SK-MEL-5 (cell line): Measurements from ENCODE around the gene EFTUD2. TPM values are rescaled to one million over a fixed set of nuclear protein-coding genes. Genes with fewer than 3 reads are reported as not detected.

Experiments
- DNase-seq: peaks from one replicate; pipeline ENCODE4 v3.0.0-alpha.2; 2016; ENCODE audit warnings: low read depth, low spot score
- in situ Hi-C: cut with HindIII; loops from 2 replicates; pipeline ENCODE4 v1.10.0; 2016; ENCODE audit warnings: low sequenced_read_pairs, high pct_unique_total_duplicates, low pct_unique_long_range_greater_than_20kb
- total RNA-seq: library from RNA; depleted of rRNA; stranded (reverse); fragments of >200 nt; shearing (Covaris generic); gene quantifications from 2 replicates; pipeline ENCODE4 v1.2.3, GENCODE V29; 2014

Gene EFTUD2
- total RNA-seq, 1 experiment from 2014 or later, result 117 TPM

DNA sequence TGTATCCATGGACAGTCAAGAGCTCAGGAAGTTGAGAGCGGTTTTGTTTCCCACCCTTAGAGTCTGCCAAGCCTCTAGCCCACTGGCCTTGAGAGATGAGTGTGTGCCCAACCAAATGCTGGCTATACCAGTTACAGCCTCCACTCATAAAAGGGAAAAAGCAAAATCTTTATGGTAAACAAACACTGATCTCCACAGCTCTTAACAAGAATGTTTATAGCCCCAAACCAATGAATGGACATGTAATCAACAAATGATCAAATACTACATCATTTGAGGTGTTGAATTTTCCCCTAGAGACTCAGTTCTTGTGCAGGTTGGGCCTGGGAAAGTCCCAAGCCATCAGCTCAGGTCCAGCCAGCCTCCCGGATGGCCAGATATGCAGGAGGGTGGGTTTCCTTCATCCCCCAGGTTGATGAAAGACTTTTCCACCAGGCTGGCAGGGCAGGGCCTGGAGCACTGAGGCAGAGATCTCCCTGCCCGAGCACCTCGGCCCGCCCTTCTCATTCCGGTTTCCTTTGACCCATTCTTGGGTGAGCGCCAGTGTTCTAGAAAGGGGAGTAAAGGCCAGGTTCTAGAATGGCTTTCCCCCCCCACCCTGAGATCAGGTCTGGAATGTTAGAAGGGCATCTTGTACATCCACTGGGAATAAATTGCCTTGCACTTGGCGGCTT lies 3.9 kb upstream of the EFTUD2 start:
- in situ Hi-C loops, result no loop called here
- no peak for DNase-seq

DNA sequence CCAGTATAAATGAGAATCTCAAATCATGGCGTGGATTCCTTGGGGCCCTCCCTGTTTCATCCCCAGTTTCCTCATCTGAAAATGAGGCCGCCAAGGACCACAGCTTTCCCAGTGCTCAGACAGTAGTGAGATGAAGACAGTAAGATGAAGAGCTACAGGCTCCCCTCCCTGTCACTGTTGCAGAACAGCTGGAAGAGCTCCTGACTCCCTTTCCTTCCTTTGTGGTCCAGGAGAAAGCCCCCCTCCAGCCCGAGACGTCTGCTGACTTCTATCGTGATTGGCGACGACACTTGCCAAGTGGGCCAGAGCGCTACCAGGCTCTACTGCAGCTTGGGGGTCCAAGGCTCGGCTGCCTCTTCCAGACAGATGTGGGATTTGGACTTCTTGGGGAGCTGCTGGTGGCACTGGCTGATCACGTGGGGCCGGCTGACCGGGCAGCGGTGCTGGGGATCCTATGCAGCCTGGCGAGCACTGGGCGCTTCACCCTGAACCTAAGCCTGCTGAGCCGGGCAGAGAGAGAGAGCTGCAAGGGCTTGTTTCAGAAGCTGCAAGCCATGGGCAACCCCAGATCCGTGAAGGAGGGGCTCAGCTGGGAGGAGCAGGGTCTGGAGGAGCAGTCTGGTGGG lies 3.0 kb upstream of the EFTUD2 start:
- in situ Hi-C loops, result no loop called here
- DNase-seq, result no peak

DNA sequence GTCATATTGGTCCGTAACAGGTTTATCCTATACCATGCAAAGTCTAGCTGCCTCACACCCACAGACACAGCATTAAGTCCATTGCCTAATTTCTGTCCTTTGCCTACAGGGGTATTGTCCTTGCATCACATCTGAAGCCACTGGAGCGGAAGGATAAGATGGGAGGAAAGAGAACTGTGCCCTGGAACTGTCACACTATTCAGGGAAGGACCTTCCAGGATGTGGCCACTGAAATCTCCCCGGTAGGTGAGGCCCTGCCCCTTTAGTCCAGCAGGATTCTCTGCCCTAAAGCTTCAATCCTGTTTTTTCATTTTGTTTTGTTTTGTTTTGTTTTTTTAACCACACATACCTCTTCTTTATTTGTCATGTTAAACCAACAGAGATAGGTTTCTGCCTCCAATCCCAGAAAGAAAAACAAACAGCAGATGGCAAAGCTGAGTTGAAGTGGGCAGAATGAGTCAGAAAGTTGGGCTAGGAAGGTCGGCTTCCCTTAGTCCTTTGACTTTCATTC lies 2.2 kb upstream of the EFTUD2 start:
- DNase-seq, result peak; percentile 6
- in situ Hi-C loops, result no loop called here

DNA sequence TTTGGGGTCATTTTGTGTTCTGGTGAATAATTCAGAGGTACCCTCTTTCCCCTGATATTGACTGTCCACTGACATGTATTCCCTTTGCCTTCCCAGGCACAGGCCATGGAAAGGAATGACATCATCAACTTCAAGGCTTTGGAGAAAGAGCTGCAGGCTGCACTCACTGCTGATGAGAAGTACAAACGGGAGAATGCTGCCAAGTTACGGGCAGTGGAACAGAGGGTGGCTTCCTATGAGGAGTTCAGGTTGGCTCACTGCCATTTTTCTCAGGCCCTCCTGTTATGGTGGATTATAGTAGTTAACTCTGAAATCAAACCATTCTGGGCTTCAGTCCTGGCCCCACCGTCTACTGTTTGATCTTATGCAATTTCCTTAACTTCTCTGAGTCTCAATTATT lies 1.6 kb upstream of the EFTUD2 start:
- peak; percentile 48 for DNase-seq
- in situ Hi-C loops, result no loop called here

DNA sequence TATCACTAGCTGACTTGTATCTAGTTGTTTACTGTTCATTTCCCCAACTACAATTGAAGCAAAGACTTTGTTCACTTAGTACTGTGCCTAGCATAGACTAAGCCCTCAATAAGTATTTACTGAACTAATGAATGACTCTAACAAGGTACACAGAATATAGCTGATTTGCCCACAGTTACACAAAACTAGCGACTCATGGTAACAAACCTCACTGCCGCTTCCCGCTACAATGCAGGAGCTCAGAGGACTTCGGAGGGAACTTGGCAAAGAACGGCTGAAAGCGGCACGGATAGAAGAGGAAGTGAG lies 524 bp downstream of the EFTUD2 start:
- in situ Hi-C loops, result no loop called here
- DNase-seq, result no peak

DNA sequence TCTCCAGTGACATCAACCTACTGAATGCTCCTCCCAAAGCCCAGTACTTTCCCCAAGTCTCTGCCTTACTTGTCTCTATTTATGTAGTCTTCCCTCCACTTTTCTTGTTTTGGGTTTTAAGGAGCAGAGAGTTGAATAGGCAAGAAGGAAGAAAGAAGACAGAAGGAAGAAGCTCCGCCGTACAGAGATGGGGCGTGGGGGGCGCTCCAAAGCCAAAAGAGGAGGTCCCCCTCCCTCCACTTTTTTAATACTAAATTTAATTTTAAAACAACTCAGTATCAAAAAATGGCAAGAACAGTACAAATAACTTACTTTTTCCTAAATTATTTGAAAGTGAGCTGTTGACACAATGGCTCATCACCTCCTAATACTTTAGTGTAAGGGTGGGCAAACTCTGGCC lies 4.6 kb downstream of the EFTUD2 start:
- no peak for DNase-seq
- in situ Hi-C loops, result no loop called here

DNA sequence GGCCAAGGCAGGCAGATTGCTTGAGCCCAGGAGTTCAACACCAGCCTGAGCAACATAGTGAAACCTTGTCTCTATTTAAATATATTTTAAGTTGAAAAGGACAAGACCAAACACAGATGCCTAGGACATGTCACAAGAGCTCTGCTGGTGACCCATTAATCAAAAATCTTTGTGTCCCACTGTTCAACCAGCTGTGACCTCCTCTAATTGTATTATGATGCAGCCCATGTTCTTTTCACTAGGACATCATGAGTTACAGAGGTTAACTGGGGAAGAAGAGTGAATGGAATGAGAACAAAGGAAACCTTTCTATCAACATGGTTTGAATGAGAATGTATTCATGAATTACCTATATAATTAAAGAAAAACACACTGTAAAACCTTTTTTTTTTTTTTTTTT lies 7.0 kb downstream of the EFTUD2 start:
- in situ Hi-C loops, result no loop called here
- DNase-seq, result no peak

DNA sequence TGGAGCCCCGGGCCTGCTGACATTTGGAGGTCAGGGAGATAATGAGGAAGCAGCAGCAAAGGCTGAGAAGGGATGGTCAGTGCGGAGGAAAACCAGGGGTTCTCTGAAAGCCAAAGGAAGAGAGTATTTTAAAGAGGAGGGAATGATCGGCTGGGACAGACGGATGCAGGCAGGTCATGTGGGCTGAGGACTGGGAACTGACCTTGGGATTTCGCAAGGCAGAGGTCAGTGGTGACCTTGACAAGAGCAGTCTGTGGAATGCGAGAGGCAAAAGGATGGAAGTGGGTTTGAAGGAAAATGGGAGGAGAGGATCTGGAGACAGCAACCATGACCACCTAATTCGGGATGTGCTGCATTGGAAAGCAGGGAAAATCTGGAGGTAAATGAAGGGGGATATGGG lies 10.2 kb downstream of the EFTUD2 start:
- no peak for DNase-seq

DNA sequence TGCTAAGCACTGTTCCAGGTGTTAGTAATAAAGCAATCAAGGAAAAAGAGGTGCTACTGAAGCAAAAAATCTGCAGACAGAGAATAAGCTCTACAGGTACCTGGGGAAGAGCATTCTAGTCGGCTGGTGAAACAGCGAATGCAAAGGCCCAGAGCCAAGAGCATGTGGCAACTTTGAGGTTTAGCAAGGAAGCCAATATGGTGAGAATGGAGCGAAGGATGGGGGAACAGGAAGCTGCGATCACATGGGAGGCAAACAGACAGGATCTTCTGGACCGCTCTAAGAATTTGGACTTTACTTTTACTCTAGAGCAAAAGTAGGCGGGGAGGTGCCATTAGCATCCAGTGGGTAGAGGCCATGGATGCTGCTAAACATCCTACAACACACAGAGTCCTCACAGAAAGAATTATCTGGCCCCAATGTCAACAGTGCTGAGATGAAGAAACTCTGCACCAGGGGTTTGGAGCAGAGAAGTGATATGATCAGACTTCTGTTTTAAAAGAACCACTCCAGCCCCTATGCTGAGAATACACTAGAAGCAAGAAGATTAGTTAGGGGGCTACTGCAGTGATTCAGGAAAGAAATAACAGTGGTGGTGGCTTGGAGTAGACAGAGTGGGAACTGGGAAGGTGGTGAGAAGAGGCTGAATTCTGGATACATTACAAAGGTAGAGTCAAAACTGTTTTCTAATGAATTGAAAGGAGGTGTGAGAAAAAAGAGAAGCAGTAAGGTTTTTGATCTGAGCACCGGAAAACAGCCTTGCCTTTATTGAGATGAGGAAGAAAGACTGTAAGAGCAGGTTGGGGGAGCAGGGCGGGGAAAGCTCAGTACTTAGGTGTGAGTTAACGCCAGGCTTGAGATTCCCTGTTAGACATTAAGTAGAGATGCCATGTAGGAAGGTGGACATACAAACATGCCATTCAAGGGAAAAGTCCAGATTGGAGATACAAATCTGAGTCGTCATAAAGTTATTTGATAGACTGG lies 11.0 kb downstream of the EFTUD2 start:
- DNase-seq, result no peak
- in situ Hi-C loops, result no loop called here

More for the DNA sequence above, 10.2 kb downstream of the EFTUD2 start:
- in situ Hi-C loops, result no loop called here

DNA sequence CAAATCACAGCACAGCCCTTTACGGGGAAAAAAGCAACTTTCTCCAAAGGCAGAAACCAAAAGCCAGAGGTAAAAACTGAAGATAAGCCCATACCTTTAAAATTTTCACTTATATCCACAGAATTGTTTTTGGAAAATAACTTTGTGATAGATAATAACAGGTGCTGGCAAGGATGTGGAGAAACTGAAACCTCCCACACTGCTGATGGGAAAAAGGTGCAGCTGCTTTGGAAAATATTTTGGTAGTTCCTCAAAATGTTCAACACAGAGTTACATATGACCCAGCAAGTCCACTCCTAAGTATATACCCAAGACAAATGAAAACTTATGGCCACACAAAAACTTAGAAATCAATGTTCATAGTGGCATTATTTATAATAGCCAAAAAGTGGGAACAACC lies 12.2 kb downstream of the EFTUD2 start:
- in situ Hi-C loops, result no loop called here
- no peak for DNase-seq

DNA sequence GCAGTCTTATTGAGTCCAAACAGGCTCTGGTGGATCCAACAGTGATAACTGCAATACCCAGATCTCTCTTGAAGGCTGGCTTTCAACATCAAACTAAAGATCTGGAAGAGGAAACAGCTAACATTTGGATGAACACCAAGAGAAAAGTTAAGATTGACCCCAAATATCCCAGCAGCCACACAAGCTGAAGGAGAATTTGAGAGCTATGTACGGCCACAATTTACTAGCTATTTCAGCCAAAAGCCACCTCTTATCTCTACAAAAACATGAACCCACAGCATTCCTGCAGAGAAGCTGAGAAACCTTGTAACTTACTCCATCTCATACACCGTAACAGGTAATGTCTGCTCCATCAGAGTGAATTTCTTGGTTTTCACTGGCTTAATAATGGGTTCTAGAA lies 14.3 kb downstream of the EFTUD2 start:
- in situ Hi-C loops, result no loop called here
- no peak for DNase-seq

DNA sequence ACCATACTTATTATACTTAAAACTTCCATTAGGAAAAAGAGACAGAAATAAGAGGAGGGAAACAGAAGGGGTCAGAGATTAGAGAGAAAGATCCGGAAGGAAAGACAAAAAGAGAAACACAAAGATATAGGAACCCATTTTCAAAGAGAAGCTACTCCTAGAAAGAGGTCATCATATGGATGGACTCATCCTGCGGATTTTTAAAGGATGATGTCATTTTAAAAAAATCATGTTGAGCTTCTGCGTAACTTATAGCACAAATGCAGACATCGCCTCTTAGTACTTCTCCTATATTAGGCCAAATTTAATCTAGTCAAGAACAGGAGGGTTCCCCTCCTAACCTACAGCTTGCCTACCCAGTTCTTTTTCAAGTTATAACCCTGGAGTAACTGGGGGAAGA lies 18.1 kb downstream of the EFTUD2 start:
- DNase-seq, result no peak
- in situ Hi-C loops, result no loop called here

DNA sequence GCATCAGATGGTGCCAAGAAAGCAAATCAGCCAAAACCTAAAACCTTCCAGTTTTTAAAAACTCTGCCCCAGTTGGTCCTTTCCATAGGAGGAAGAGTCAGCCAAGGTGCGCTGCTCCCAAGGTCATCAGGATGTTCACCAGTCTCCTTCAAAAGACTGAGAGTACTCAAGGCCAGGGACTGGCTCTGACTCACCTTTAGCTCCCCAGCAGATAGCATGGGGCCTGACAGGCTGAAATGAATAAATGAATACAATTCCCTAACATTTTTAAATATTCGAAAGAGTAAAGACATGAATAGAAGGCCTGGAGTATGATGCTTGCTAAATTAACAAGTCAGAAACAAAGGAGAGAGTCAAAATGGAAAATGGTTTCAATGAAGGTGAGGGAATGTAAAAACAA lies 19.2 kb downstream of the EFTUD2 start:
- in situ Hi-C loops, result no loop called here

DNA sequence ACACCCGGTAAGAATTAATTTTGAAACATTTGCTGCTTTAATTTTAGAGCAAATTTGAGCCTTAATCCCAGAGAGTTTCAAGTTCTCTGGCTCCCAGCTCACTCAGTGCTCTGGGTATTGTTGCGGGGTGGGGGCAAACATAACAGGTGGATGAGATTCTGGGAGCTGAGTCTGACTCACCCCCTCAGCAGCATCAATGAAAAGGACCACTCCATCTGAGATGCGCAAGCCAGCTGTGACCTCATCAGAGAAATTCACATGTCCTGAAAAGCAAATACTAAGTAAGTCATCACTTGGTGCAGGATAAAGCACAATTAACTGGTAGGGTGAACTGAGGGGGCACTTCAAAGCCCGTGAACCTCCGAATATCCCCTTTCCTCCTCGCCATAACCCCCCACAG lies 19.9 kb downstream of the EFTUD2 start:
- in situ Hi-C loops, result no loop called here
- DNase-seq, result no peak

More for the DNA sequence above, 19.2 kb downstream of the EFTUD2 start:
- DNase-seq, result no peak

DNA sequence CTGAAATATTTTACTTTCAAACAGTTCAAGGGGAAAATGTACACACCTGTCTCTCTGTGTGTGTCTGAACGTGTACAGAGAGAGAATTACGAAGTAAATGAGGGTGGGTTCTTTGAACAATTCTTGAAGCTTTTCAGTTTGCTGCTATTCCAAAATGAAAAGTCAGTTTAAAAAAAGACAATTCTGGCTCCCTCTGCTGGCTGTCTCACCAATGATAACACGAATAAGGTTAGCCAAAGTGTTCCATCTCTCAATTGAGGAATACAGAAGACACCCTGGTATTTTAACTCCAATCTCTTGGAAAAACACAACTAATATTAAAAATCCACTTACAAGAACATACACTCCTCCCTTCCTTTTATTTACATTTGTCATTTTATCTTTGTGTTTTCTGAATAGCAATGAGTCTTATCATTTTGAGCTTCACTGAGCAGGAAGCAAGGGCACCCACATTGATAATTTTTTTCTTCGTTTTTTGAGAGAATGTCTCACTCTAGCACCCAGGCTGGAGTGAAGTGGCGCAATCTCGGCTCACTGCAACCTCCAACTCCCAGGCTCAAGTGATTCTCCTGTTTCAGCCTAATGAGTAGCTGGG lies 20.5 kb downstream of the EFTUD2 start:
- DNase-seq, result peak; percentile 62
- in situ Hi-C loops, result no loop called here

DNA sequence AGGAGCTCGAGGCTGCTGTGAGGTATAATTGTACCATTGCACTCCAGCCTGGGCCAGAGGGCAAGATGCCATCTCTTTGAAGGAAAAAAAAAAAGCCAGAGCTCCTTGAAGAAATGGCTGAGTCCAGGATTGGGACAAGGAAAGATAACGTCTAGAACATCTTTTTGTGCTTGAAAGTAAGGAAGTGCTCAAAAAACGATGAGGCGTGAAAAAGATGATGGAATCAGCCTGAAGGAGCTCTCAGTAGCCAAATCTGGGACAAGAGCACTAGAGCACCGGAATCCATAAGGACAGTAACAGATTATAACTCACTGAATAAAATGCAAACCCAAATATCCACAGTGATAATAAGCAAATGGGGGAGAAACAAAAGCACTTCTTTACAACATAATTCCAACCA lies 22.1 kb downstream of the EFTUD2 start:
- no peak for DNase-seq
- in situ Hi-C loops, result no loop called here

DNA sequence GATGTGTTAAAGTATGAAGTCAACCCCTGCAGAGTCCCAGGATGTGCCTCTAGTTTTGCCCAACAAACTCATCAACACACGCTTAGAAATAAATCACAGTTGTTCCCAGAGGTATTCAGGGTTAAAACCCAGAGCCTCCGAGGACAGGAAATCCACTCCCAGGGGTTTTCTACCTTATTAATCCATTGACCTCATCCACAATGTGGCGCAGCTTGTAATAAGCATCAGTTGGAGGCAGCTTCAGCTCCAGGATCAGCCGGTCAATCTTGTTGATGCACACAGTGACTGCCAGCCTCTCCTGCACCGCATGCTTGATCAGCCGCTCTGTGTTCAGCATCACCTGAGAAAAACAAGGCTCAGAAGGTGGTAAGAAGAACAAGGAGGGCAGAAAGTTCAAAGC lies 23.5 kb downstream of the EFTUD2 start:
- in situ Hi-C loops, result no loop called here
- no peak for DNase-seq

DNA sequence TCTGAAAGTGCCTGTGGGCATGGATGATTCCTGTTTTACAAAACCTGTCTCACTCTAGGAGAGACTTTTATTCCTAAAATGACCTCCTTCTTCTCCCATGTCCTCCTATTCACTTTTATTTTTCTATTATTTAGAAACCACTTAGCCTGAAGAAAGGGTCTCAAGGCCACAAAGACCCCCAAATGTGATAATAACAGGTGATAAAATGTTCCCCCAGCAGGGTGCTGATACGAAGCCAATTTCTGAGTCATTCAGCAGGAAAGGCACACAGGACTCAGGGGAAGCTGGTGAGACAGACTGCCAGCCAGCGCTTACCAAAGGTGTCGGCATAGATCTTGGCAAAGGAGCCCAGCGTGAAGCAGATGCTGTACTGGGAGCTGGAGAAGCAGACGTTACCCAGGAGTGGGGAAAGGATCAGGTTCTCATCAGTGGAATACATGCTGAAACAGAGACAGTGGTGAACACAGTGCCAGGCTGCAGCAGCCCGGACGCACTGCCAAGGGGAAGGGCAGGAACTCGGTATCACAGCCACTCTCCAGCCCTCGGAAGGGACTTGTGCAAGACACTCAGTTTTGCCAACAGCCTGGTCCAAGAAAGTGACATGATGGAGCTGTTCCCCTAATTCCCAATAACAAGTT lies 27.0 kb downstream of the EFTUD2 start:
- DNase-seq, result no peak
- in situ Hi-C loops, result no loop called here
